ENCODE results near the gene ZSCAN20. TPM values are rescaled to one million over a fixed set of nuclear protein-coding genes. Genes with fewer than 3 reads are reported as not detected.

Gene ZSCAN20
- total RNA-seq, 1 donor from 2014 or later = 14.8 TPM

- Histone ChIP-seq H3K4me3 (peak overlapping the region; percentile 65), H3K9ac (no peak overlapping the region), H4K20me1 (ENCODE audit: low read depth) (peaks cover 12% of the 10 kb centered on the region), H3K9me3 (ENCODE audit: low read depth) (no peaks in the 10 kb centered on the region), H3K27ac (no peak overlapping the region), H3K79me2 (ENCODE audit: low read depth) (no peaks in the 10 kb centered on the region), H3F3A (ENCODE audit: low read depth) (peaks cover 25% of the 10 kb centered on the region), H3K4me1 (peaks cover 23% of the 10 kb centered on the region), H3K36me3 (no peaks in the 10 kb centered on the region), H3K4me2 (peak overlapping the region; percentile 91), H2AFZ (replicated peaks) (peak overlapping the region; percentile 53), H3K27me3 (peaks cover 36% of the 10 kb centered on the region)
- peak; percentile 45 for DNase-seq (ENCODE audit: low spot score)
- TF ChIP-seq EZH2 (IDR thresholded peaks at IDR 0.05) = peak; percentile 74
- peak; percentile 60 for TF ChIP-seq EZH2phosphoT487 (IDR thresholded peaks at IDR 0.05)
- no peak for TF ChIP-seq CTCF (IDR thresholded peaks at IDR 0.05)
- Mint-ChIP-seq H3K27me3 (ENCODE audit: insufficient read depth, low read depth) (no peaks in the 10 kb centered on the region), H3K27ac (no peak overlapping the region), H3K36me3 (peaks cover 2% of the 10 kb centered on the region), H3K9me3 (no peaks in the 10 kb centered on the region), H3K4me1 (peaks cover 22% of the 10 kb centered on the region), H3K4me3 (no peak overlapping the region)
These were observed 42.4 kb upstream of the ZSCAN20 start for GRCh38 chr1:33429856-33430691.

GRCh38 chr1:33430692-33431593, 41.5 kb upstream of the ZSCAN20 start, which contains the start of gene PHC2:
PHC2 (minus strand) TSS chr1:33431095; CDS start chr1:33375539, 55,556 bp downstream.
- peaks cover 29% of the 10 kb centered on the region for H3K4me1 Mint-ChIP-seq
- Histone ChIP-seq H2AFZ (replicated peaks) (peak within 1 kb of the TSS; percentile 53), H3K27me3 (peaks cover 36% of the 10 kb centered on the region), H3K4me2 (peak within 1 kb of the TSS; percentile 91), H3K9me3 (ENCODE audit: low read depth) (no peaks in the 10 kb centered on the region), H3F3A (ENCODE audit: low read depth) (peaks cover 25% of the 10 kb centered on the region), H3K4me3 (peak within 1 kb of the TSS; percentile 65), H3K9ac (no peak within 1 kb of the TSS), H3K27ac (no peak within 1 kb of the TSS), H3K4me1 (peaks cover 23% of the 10 kb centered on the region), H3K79me2 (ENCODE audit: low read depth) (no peaks in the 10 kb centered on the region), H4K20me1 (ENCODE audit: low read depth) (peaks cover 12% of the 10 kb centered on the region), H3K36me3 (no peaks in the 10 kb centered on the region)
- no peak within 1 kb of the TSS for H3K27ac Mint-ChIP-seq
- H3K4me3 Mint-ChIP-seq = peak within 1 kb of the TSS; percentile 80
- peak; percentile 99 for DNase-seq (ENCODE audit: low spot score)
- H3K9me3 Mint-ChIP-seq = no peaks in the 10 kb centered on the region
- no peaks in the 10 kb centered on the region for H3K27me3 Mint-ChIP-seq (ENCODE audit: insufficient read depth, low read depth)
- no peak for TF ChIP-seq EZH2phosphoT487 (IDR thresholded peaks at IDR 0.05)
- TF ChIP-seq CTCF (IDR thresholded peaks at IDR 0.05) = peak; percentile 26
- no peaks in the 10 kb centered on the region for H3K36me3 Mint-ChIP-seq

GRCh38 chr1:33433509-33434362, 38.7 kb upstream of the ZSCAN20 start:
- Histone ChIP-seq H4K20me1 (ENCODE audit: low read depth) (peaks cover 12% of the 10 kb centered on the region), H3K4me2 (no peak overlapping the region), H3K9ac (no peak overlapping the region), H3K27ac (no peak overlapping the region), H3K36me3 (no peaks in the 10 kb centered on the region), H3K9me3 (ENCODE audit: low read depth) (no peaks in the 10 kb centered on the region), H3K27me3 (peaks cover 26% of the 10 kb centered on the region), H3K79me2 (ENCODE audit: low read depth) (no peaks in the 10 kb centered on the region), H3K4me1 (peaks cover 17% of the 10 kb centered on the region), H3K4me3 (no peak overlapping the region), H3F3A (ENCODE audit: low read depth) (peaks cover 19% of the 10 kb centered on the region), H2AFZ (replicated peaks) (no peak overlapping the region)
- no peak overlapping the region for H3K27ac Mint-ChIP-seq
- no peaks in the 10 kb centered on the region for H3K9me3 Mint-ChIP-seq
- H3K36me3 Mint-ChIP-seq = no peaks in the 10 kb centered on the region
- no peak overlapping the region for H3K4me3 Mint-ChIP-seq
- no peak for DNase-seq (ENCODE audit: low spot score)
- no peak for TF ChIP-seq EZH2phosphoT487 (IDR thresholded peaks at IDR 0.05)
- no peak for TF ChIP-seq CTCF (IDR thresholded peaks at IDR 0.05)
- no peak for TF ChIP-seq EZH2 (IDR thresholded peaks at IDR 0.05)
- H3K27me3 Mint-ChIP-seq (ENCODE audit: insufficient read depth, low read depth) = no peaks in the 10 kb centered on the region
- peaks cover 45% of the 10 kb centered on the region for H3K4me1 Mint-ChIP-seq
